Gastrocnemius medialis (tissue), 4 donors: ENCODE measurements around the gene CD68. TPM values are rescaled to one million over a fixed set of nuclear protein-coding genes. Genes with fewer than 3 reads are reported as not detected.

Experiments used
- ATAC-seq, 2 donors: fragments of 150-250 bp; one replicate each; pipeline ENCODE4 v1.9.1; 2016
- DNase-seq, 2 donors: peaks; one replicate each; pipeline ENCODE4 v3.0.0-alpha.2; 2019
- H3K27ac ChIP-seq, 4 donors: fragments of 200-600 bp; sonication (generic); 1 replicate in 1 of 4; 2 replicates in 3 of 4; pipeline ENCODE4 v1.5.1; 2016 to 2018; ENCODE audit warnings: mild to moderate bottlenecking in 2 of 4, moderate library complexity in 1 of 4
- H3K27me3 ChIP-seq, 3 donors: fragments of 200-600 bp; sonication (generic) in 2 of 3; 1 replicate in 1 of 3; 2 replicates in 2 of 3; pipeline versions ENCODE4 v1.5.1 to v1.6.0; 2016 to 2019; ENCODE audit warnings: mild to moderate bottlenecking in 1 of 3, moderate library complexity in 1 of 3
- H3K36me3 ChIP-seq, 2 donors: fragments of 200-600 bp; sonication (generic) in 1 of 2; one replicate each; pipeline ENCODE4 v1.5.1; 2017 to 2018
- H3K4me1 ChIP-seq, 2 donors: fragments of 200-600 bp; sonication (generic) in 1 of 2; one replicate each; pipeline ENCODE4 v1.5.1; 2016 to 2017; ENCODE audit warnings: mild to moderate bottlenecking in 2 of 2
- H3K4me3 ChIP-seq, 4 donors: fragments of 200-600 bp; sonication (generic) in 3 of 4; 1 replicate in 1 of 4; 2 replicates in 3 of 4; pipeline ENCODE4 v1.5.1; 2016 to 2019; ENCODE audit warnings: mild to moderate bottlenecking in 2 of 4
- H3K9me3 ChIP-seq, 3 donors: fragments of 200-600 bp; sonication (generic) in 2 of 3; 1 replicate in 1 of 3; 2 replicates in 2 of 3; pipeline ENCODE4 v1.5.1; 2016 to 2019
- POLR2A ChIP-seq, 2 donors: fragments of 450-650 bp; IDR thresholded peaks; one replicate each; pipeline ENCODE4 v1.6.1; 2017; ENCODE audit warnings: antibody characterized with exemption in 2 of 2, mild to moderate bottlenecking in 2 of 2, moderate library complexity in 2 of 2
- in situ Hi-C, 4 donors: fragments of 200-750 bp; cut with MboI; loops; one replicate each; pipeline versions ENCODE4 v1.15.0 to v1.8.0; 2017; ENCODE audit warnings: low sequenced_read_pairs in 4 of 4
- intact Hi-C: fragments of 100-400 bp; cut with DNase I; formaldehyde crosslinking; loops from one replicate; pipeline ENCODE4 v1.15.1; 2023; ENCODE audit warnings: low total_unique reads
- total RNA-seq, 4 donors: library from RNA; depleted of rRNA; stranded (reverse); fragments of >200 nt; gene quantifications; one replicate each; pipeline versions ENCODE4 v1.1.0 to v1.2.3, GENCODE V29; 2016
- TF ChIP-seq, protein P1 (sequence below), 5 experiments: fragments of 450-650 bp in 3 of 5; fragments of 200-600 bp in 2 of 5; sonication (generic) in 2 of 5; IDR thresholded peaks in 4 of 5; conservative IDR thresholded peaks in 1 of 5; 1 replicate in 4 of 5; 2 replicates in 1 of 5; pipeline ENCODE4 v1.5.1; 2016 to 2019; ENCODE audit warnings: antibody characterized with exemption in 5 of 5, mild to moderate bottlenecking in 3 of 5, moderate library complexity in 3 of 5

Gene CD68
- total RNA-seq, 4 donors from 2014 or later: 10.1 to 66.5 (median 20.3) TPM

DNA sequence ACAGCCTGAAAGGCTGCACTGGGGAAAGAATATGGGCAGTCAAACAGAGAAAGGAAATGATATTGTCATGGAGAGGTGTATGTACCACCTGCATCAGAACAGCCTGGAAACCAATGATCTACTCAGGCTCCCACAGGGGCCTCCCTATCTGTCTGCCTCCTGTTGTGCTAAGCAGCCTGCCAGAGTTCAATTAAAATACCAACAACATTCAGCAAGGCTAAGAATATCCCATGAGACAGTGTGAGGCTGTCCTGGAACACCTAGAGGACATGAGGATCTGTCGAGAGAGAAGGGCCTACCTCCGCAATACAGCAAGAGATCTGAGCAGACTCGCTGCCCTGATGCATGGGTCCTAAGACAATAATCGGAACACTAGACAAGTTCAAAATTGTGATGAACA is 26.8 kb downstream of the CD68 start:
- Histone ChIP-seq H3K4me1 (peaks cover 36 to 40% of the 10 kb centered on the region in 2 donors), H3K9me3 (no peaks in the 10 kb centered on the region), H3K36me3 (peaks cover 0 to 51% of the 10 kb centered on the region in 2 donors), H3K27ac (peak overlapping the region; percentile 71 to 91 (median 76)), H3K27me3 (no peaks in the 10 kb centered on the region), H3K4me3 (no peak overlapping the region)
- TF ChIP-seq, protein P1, sequence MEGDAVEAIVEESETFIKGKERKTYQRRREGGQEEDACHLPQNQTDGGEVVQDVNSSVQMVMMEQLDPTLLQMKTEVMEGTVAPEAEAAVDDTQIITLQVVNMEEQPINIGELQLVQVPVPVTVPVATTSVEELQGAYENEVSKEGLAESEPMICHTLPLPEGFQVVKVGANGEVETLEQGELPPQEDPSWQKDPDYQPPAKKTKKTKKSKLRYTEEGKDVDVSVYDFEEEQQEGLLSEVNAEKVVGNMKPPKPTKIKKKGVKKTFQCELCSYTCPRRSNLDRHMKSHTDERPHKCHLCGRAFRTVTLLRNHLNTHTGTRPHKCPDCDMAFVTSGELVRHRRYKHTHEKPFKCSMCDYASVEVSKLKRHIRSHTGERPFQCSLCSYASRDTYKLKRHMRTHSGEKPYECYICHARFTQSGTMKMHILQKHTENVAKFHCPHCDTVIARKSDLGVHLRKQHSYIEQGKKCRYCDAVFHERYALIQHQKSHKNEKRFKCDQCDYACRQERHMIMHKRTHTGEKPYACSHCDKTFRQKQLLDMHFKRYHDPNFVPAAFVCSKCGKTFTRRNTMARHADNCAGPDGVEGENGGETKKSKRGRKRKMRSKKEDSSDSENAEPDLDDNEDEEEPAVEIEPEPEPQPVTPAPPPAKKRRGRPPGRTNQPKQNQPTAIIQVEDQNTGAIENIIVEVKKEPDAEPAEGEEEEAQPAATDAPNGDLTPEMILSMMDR (IDR thresholded peaks at IDR 0.05 in 4 of 5, conservative IDR thresholded peaks at IDR 0.05 in 1 of 5): no peak
- TF ChIP-seq POLR2A (IDR thresholded peaks at IDR 0.05): no peak
- in situ Hi-C loops (no loop called here), intact Hi-C loops (no loop called here)
- DNase-seq (peak in 1 of 2 donors; percentile 57), ATAC-seq (peak; percentile 98 to 99)

DNA sequence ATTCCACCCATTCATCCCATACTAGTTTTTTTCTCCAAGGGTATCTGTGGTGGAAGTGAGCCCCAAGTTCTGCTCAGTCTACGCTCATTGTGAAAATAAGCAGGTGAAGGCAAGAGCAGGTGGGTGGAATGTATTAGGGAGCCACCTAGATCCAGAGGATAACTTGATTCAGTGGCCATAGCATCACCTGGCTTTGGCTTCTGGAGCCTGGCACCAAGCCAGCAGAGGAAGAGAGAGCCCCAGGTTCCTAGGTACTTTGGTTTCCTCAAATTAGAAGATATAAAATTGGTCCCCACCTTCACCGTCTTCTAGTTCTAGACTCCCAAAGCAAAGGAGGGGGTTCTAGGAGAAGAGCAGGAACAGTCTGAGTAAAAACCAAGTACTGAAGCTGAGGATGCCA is 31.2 kb downstream of the CD68 start:
- Histone ChIP-seq H3K4me3 (no peak overlapping the region), H3K36me3 (peaks cover 0 to 8% of the 10 kb centered on the region in 2 donors), H3K27ac (peak overlapping the region; percentile 88 to 98 (median 91)), H3K27me3 (no peaks in the 10 kb centered on the region), H3K9me3 (no peaks in the 10 kb centered on the region), H3K4me1 (peaks cover 63 to 65% of the 10 kb centered on the region in 2 donors)
- intact Hi-C loops: no loop called here
- TF ChIP-seq POLR2A (IDR thresholded peaks at IDR 0.05): no peak
- TF ChIP-seq, protein P1 (IDR thresholded peaks at IDR 0.05 in 4 of 5, conservative IDR thresholded peaks at IDR 0.05 in 1 of 5): no peak
- ATAC-seq (no peak), DNase-seq (no peak)
- in situ Hi-C loops: no loop called here

DNA sequence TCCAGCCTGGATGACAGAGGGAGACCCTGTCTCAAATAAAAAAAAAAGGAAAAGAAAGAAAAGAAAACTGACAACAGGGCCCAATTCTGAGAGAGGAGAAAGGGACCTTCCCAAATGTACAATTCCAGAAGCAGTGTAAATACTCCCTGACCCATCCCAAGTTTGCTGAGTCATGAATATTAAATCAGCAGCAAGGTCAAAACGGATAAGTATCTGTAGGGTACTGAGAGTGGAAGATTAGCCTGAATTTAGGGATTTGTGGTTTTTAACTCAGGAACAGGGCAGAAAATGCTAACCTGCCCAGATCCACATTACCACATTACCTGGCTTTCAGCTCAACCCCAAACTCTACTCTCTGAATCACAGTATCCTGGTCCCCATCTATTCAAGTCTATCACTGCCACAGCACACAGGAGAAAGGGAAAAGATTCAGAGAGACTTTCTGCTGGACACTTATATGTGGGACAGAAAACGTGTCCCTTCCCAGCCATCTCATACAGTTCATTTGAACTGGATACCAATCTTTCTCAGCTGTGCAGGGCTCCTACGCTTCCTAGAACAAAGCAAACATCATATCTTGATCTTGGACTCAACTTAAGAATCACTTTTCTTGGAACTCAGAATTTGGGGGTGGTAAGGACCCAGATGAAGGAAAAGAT is 32.3 kb downstream of the CD68 start:
- Histone ChIP-seq H3K4me1 (peaks cover 52 to 53% of the 10 kb centered on the region in 2 donors), H3K27ac (peak overlapping the region; percentile 88 to 98 (median 91)), H3K4me3 (no peak overlapping the region)

DNA sequence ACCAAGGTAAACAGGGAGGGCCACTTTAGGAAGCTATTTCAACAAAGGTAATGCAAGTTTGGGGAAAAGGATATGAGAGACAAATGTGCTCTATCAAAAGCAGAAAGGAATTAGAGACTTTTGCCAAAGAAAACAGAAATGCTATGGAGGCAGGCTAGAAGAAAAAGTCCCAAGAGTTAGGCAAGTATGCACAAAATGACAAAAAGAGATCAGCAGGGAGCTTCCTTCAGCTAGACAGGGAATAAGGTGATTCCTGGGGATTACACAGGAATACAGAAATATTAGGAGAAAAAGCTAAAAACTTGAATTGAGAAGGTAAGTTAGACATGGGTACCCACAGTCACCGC is 32.8 kb downstream of the CD68 start:
- no peak for ATAC-seq
- Histone ChIP-seq H3K4me3 (no peak overlapping the region), H3K36me3 (peaks cover 0 to 7% of the 10 kb centered on the region in 2 donors), H3K9me3 (no peaks in the 10 kb centered on the region), H3K27ac (peak overlapping the region; percentile 88 to 98 (median 91)), H3K27me3 (no peaks in the 10 kb centered on the region), H3K4me1 (peaks cover 48% of the 10 kb centered on the region in 2 donors)
- TF ChIP-seq POLR2A (IDR thresholded peaks at IDR 0.05): no peak
- TF ChIP-seq, protein P1 (IDR thresholded peaks at IDR 0.05 in 4 of 5, conservative IDR thresholded peaks at IDR 0.05 in 1 of 5): no peak
- in situ Hi-C loops: no loop called here
- no peak for DNase-seq
- intact Hi-C loops: no loop called here

More for the DNA sequence above, 32.3 kb downstream of the CD68 start:
- DNase-seq: no peak
- Histone ChIP-seq H3K27me3 (no peaks in the 10 kb centered on the region), H3K9me3 (no peaks in the 10 kb centered on the region), H3K36me3 (peaks cover 0 to 7% of the 10 kb centered on the region in 2 donors)
- no peak for ATAC-seq
- in situ Hi-C loops (no loop called here), intact Hi-C loops (no loop called here)
- TF ChIP-seq, protein P1 (IDR thresholded peaks at IDR 0.05 in 4 of 5, conservative IDR thresholded peaks at IDR 0.05 in 1 of 5): no peak
- TF ChIP-seq POLR2A (IDR thresholded peaks at IDR 0.05): no peak
